Measurements from ENCODE around the gene PACS1. TPM values are rescaled to one million over a fixed set of nuclear protein-coding genes. Genes with fewer than 3 reads are reported as not detected.

PACS1 gene
- polyA plus RNA-seq, 3 donors = 8.1 to 36.8 (median 12.4) TPM

GRCh38 chr11:66056501-66056900, 13.6 kb upstream of the PACS1 start:
- peak overlapping the region in 3 of 7 donors; percentile 17 to 50 (median 46) for H3K27ac Mint-ChIP-seq
- peaks cover 46% of the 10 kb centered on the region for H3K79me2 ChIP-seq (ENCODE audit: insufficient read depth, low read length)
- H3K9me3 Mint-ChIP-seq = peaks cover 0 to 2% (median 0%) of the 10 kb centered on the region in 7 donors
- TF ChIP-seq CTCF (IDR thresholded peaks at IDR 0.05) = no peak
- H3K27me3 ChIP-seq (ENCODE audit: control insufficient read depth in 2 of 2, insufficient read depth in 2 of 2, low read length in 2 of 2) = no peaks in the 10 kb centered on the region
- peaks cover 65 to 82% of the 10 kb centered on the region in 2 donors for H3K36me3 Mint-ChIP-seq
- H3K4me1 ChIP-seq (ENCODE audit: control insufficient read depth in 1 of 2, insufficient read depth in 2 of 2, low read length in 2 of 2) = peaks cover 10 to 17% of the 10 kb centered on the region in 2 donors
- H3K36me3 ChIP-seq (replicated peaks in 1 of 2; ENCODE audit: control insufficient read depth in 1 of 2, insufficient read depth in 2 of 2, low read length in 2 of 2) = peaks cover 67 to 73% of the 10 kb centered on the region in 2 donors
- no peaks in the 10 kb centered on the region for H3K9me3 ChIP-seq (replicated peaks in 1 of 2; ENCODE audit: control insufficient read depth in 1 of 2, insufficient read depth in 1 of 2, low read length in 2 of 2)
- peaks cover 11% of the 10 kb centered on the region for H3K4me1 Mint-ChIP-seq
- H3K9ac ChIP-seq (ENCODE audit: insufficient read depth, low read length, poor library complexity, severe bottlenecking) = no peak overlapping the region
- 98% methylated on average over 5 of the region's 7 CpGs for WGBS (ENCODE audit: insufficient coverage)
- H4K20me1 ChIP-seq (ENCODE audit: insufficient read depth, low read length) = peaks cover 10% of the 10 kb centered on the region
- H2AFZ ChIP-seq (ENCODE audit: insufficient read depth, low read depth, low read length, poor library complexity, severe bottlenecking) = no peak overlapping the region
- H3K27ac ChIP-seq (ENCODE audit: low read depth in 1 of 2, low read length in 2 of 2) = no peak overlapping the region
- H3K4me3 ChIP-seq (replicated peaks in 1 of 3; ENCODE audit: low read depth in 2 of 3, low read length in 3 of 3) = no peak overlapping the region
- DNase-seq = no peak
- H3K4me2 ChIP-seq (replicated peaks; ENCODE audit: extremely low read depth, low read length, poor library complexity, severe bottlenecking) = no peak overlapping the region
- peaks cover 0 to 1% (median 0%) of the 10 kb centered on the region in 3 donors for H3K27me3 Mint-ChIP-seq (ENCODE audit: low read depth in 3 of 3)
- no peak overlapping the region for H3K4me3 Mint-ChIP-seq
- intact Hi-C loops (cut with micrococcal nuclease) = no loop called here

- Mint-ChIP-seq H3K27ac (no peak overlapping the region), H3K9me3 (peaks cover 0 to 3% (median 0%) of the 10 kb centered on the region in 7 donors), H3K4me3 (no peak overlapping the region), H3K4me1 (no peaks in the 10 kb centered on the region), H3K36me3 (peaks cover 87 to 99% of the 10 kb centered on the region in 2 donors), H3K27me3 (ENCODE audit: low read depth in 3 of 3) (peaks cover 0 to 1% (median 0%) of the 10 kb centered on the region in 3 donors)
- WGBS (ENCODE audit: insufficient coverage) = 96% methylated on average over 7 of the region's 8 CpGs
- H3K27ac ChIP-seq (ENCODE audit: low read depth in 1 of 2, low read length in 2 of 2) = no peak overlapping the region
- TF ChIP-seq CTCF (IDR thresholded peaks at IDR 0.05) = no peak
- peaks cover 17% of the 10 kb centered on the region for H4K20me1 ChIP-seq (ENCODE audit: insufficient read depth, low read length)
- H3K4me2 ChIP-seq (replicated peaks; ENCODE audit: extremely low read depth, low read length, poor library complexity, severe bottlenecking) = no peak overlapping the region
- no peak overlapping the region for H3K4me3 ChIP-seq (replicated peaks in 1 of 3; ENCODE audit: low read depth in 2 of 3, low read length in 3 of 3)
- no peaks in the 10 kb centered on the region for H3K27me3 ChIP-seq (ENCODE audit: control insufficient read depth in 2 of 2, insufficient read depth in 2 of 2, low read length in 2 of 2)
- H3K79me2 ChIP-seq (ENCODE audit: insufficient read depth, low read length) = peaks cover 39% of the 10 kb centered on the region
- intact Hi-C loops (cut with micrococcal nuclease) = no loop called here
- H3K9ac ChIP-seq (ENCODE audit: insufficient read depth, low read length, poor library complexity, severe bottlenecking) = no peak overlapping the region
- no peak overlapping the region for H2AFZ ChIP-seq (ENCODE audit: insufficient read depth, low read depth, low read length, poor library complexity, severe bottlenecking)
- DNase-seq = no peak
- peaks cover 96 to 100% of the 10 kb centered on the region in 2 donors for H3K36me3 ChIP-seq (replicated peaks in 1 of 2; ENCODE audit: control insufficient read depth in 1 of 2, insufficient read depth in 2 of 2, low read length in 2 of 2)
- no peaks in the 10 kb centered on the region for H3K4me1 ChIP-seq (ENCODE audit: control insufficient read depth in 1 of 2, insufficient read depth in 2 of 2, low read length in 2 of 2)
- no peaks in the 10 kb centered on the region for H3K9me3 ChIP-seq (replicated peaks in 1 of 2; ENCODE audit: control insufficient read depth in 1 of 2, insufficient read depth in 1 of 2, low read length in 2 of 2)
Observed at GRCh38 chr11:66059966-66060680, 9.9 kb upstream of the PACS1 start.
